Gastrocnemius medialis (tissue), 4 donors: ENCODE measurements around the gene TMEM163. TPM values are rescaled to one million over a fixed set of nuclear protein-coding genes. Genes with fewer than 3 reads are reported as not detected.

Experiments used
- ATAC-seq, 2 donors: fragments of 150-250 bp; one replicate each; pipeline ENCODE4 v1.9.1; 2016
- DNase-seq, 2 donors: peaks; one replicate each; pipeline ENCODE4 v3.0.0-alpha.2; 2019
- H3K27ac ChIP-seq, 4 donors: fragments of 200-600 bp; sonication (generic); 1 replicate in 1 of 4; 2 replicates in 3 of 4; pipeline ENCODE4 v1.5.1; 2016 to 2018; ENCODE audit warnings: mild to moderate bottlenecking in 2 of 4, moderate library complexity in 1 of 4
- H3K27me3 ChIP-seq, 3 donors: fragments of 200-600 bp; sonication (generic) in 2 of 3; 1 replicate in 1 of 3; 2 replicates in 2 of 3; pipeline versions ENCODE4 v1.5.1 to v1.6.0; 2016 to 2019; ENCODE audit warnings: mild to moderate bottlenecking in 1 of 3, moderate library complexity in 1 of 3
- H3K36me3 ChIP-seq, 2 donors: fragments of 200-600 bp; sonication (generic) in 1 of 2; one replicate each; pipeline ENCODE4 v1.5.1; 2017 to 2018
- H3K4me1 ChIP-seq, 2 donors: fragments of 200-600 bp; sonication (generic) in 1 of 2; one replicate each; pipeline ENCODE4 v1.5.1; 2016 to 2017; ENCODE audit warnings: mild to moderate bottlenecking in 2 of 2
- H3K4me3 ChIP-seq, 4 donors: fragments of 200-600 bp; sonication (generic) in 3 of 4; 1 replicate in 1 of 4; 2 replicates in 3 of 4; pipeline ENCODE4 v1.5.1; 2016 to 2019; ENCODE audit warnings: mild to moderate bottlenecking in 2 of 4
- H3K9me3 ChIP-seq, 3 donors: fragments of 200-600 bp; sonication (generic) in 2 of 3; 1 replicate in 1 of 3; 2 replicates in 2 of 3; pipeline ENCODE4 v1.5.1; 2016 to 2019
- POLR2A ChIP-seq, 2 donors: fragments of 450-650 bp; IDR thresholded peaks; one replicate each; pipeline ENCODE4 v1.6.1; 2017; ENCODE audit warnings: antibody characterized with exemption in 2 of 2, mild to moderate bottlenecking in 2 of 2, moderate library complexity in 2 of 2
- in situ Hi-C, 4 donors: fragments of 200-750 bp; cut with MboI; loops; one replicate each; pipeline versions ENCODE4 v1.15.0 to v1.8.0; 2017; ENCODE audit warnings: low sequenced_read_pairs in 4 of 4
- intact Hi-C: fragments of 100-400 bp; cut with DNase I; formaldehyde crosslinking; loops from one replicate; pipeline ENCODE4 v1.15.1; 2023; ENCODE audit warnings: low total_unique reads
- total RNA-seq, 4 donors: library from RNA; depleted of rRNA; stranded (reverse); fragments of >200 nt; gene quantifications; one replicate each; pipeline versions ENCODE4 v1.1.0 to v1.2.3, GENCODE V29; 2016
- TF ChIP-seq, protein P1 (sequence below), 5 experiments: fragments of 450-650 bp in 3 of 5; fragments of 200-600 bp in 2 of 5; sonication (generic) in 2 of 5; IDR thresholded peaks in 4 of 5; conservative IDR thresholded peaks in 1 of 5; 1 replicate in 4 of 5; 2 replicates in 1 of 5; pipeline ENCODE4 v1.5.1; 2016 to 2019; ENCODE audit warnings: antibody characterized with exemption in 5 of 5, mild to moderate bottlenecking in 3 of 5, moderate library complexity in 3 of 5

The TMEM163 gene
- total RNA-seq, 4 donors from 2014 or later, result not detected

GRCh38 chr2:134454426-134454825, 264.4 kb downstream of the TMEM163 start:
- in situ Hi-C loops (loop anchor here in 2 of 4 donors (25.0 kb wide), 1 partner anchor 433 kb away; no protein-coding TSS in a partner anchor), intact Hi-C loops (no loop called here)
- ATAC-seq (no peak), DNase-seq (no peak)
- no peaks in the 10 kb centered on the region for H3K4me1 ChIP-seq
- no peaks in the 10 kb centered on the region for H3K9me3 ChIP-seq
- no peak overlapping the region for H3K27ac ChIP-seq
- TF ChIP-seq POLR2A (IDR thresholded peaks at IDR 0.05), result no peak
- TF ChIP-seq, protein P1, sequence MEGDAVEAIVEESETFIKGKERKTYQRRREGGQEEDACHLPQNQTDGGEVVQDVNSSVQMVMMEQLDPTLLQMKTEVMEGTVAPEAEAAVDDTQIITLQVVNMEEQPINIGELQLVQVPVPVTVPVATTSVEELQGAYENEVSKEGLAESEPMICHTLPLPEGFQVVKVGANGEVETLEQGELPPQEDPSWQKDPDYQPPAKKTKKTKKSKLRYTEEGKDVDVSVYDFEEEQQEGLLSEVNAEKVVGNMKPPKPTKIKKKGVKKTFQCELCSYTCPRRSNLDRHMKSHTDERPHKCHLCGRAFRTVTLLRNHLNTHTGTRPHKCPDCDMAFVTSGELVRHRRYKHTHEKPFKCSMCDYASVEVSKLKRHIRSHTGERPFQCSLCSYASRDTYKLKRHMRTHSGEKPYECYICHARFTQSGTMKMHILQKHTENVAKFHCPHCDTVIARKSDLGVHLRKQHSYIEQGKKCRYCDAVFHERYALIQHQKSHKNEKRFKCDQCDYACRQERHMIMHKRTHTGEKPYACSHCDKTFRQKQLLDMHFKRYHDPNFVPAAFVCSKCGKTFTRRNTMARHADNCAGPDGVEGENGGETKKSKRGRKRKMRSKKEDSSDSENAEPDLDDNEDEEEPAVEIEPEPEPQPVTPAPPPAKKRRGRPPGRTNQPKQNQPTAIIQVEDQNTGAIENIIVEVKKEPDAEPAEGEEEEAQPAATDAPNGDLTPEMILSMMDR (IDR thresholded peaks at IDR 0.05 in 4 of 5, conservative IDR thresholded peaks at IDR 0.05 in 1 of 5), result no peak
- no peak overlapping the region for H3K4me3 ChIP-seq
- H3K36me3 ChIP-seq, result no peaks in the 10 kb centered on the region
- H3K27me3 ChIP-seq, result no peaks in the 10 kb centered on the region

DNA sequence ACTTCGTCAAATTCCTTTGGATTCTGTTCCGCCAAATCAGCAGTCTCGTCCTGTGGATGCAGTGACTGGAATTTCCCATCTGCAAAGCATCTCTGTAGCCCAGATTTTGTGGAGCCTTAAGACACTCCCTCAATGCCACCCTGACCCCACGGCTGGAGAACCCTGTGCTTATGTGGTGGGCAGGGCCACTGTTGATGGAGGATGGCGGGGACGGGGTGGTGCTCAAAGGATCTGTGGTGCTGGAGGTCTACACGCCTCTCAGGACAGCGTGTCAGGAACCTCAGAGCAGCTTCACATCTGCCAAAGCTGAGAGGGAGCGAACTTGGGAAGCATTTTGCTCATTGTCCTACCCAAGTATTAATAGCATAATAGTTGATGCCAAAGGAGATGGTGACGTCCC, 264.8 kb downstream of the TMEM163 start:
- Histone ChIP-seq H3K27me3 (no peaks in the 10 kb centered on the region), H3K4me3 (no peak overlapping the region), H3K27ac (no peak overlapping the region), H3K36me3 (no peaks in the 10 kb centered on the region), H3K9me3 (no peaks in the 10 kb centered on the region), H3K4me1 (no peaks in the 10 kb centered on the region)
- DNase-seq, result no peak
- TF ChIP-seq POLR2A (IDR thresholded peaks at IDR 0.05), result no peak
- TF ChIP-seq, protein P1 (IDR thresholded peaks at IDR 0.05 in 4 of 5, conservative IDR thresholded peaks at IDR 0.05 in 1 of 5), result no peak
- in situ Hi-C loops (loop anchor here in 2 of 4 donors (25.0 kb wide), 1 partner anchor 433 kb away; no protein-coding TSS in a partner anchor), intact Hi-C loops (no loop called here)
- no peak for ATAC-seq

DNA sequence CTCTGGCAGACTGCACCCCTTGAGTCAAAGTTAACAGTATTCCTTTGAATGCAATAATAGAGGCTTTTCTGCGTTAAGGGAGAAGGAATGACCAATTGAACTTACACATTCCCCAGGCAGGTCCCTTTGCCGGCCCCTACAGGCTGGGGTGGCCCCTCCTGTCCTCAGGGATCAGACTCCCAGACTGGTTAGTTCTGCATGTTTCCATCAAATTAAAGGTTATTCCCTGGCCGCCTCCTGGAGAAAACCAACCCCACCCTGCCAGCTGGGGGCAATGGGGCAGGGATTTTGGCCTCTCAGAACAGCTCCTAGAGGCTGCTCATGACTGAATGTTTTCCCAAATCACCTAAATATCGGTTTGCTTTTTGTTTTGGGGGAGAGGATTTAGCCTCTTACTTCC, 265.3 kb downstream of the TMEM163 start:
- DNase-seq, result no peak
- in situ Hi-C loops (loop anchor here in 2 of 4 donors (25.0 kb wide), 1 partner anchor 434 kb away; no protein-coding TSS in a partner anchor), intact Hi-C loops (no loop called here)

GRCh38 chr2:134452042-134452733, 266.6 kb downstream of the TMEM163 start:
- no peak overlapping the region for H3K4me3 ChIP-seq
- no peak overlapping the region for H3K27ac ChIP-seq
- no peaks in the 10 kb centered on the region for H3K4me1 ChIP-seq
- no peaks in the 10 kb centered on the region for H3K27me3 ChIP-seq
- DNase-seq, result no peak
- H3K36me3 ChIP-seq, result no peaks in the 10 kb centered on the region
- intact Hi-C loops, result no loop called here
- H3K9me3 ChIP-seq, result no peaks in the 10 kb centered on the region
- in situ Hi-C loops, result loop anchor here in 2 of 4 donors (25.0 kb wide), 1 partner anchor 435 kb away; no protein-coding TSS in a partner anchor
- TF ChIP-seq, protein P1 (IDR thresholded peaks at IDR 0.05 in 4 of 5, conservative IDR thresholded peaks at IDR 0.05 in 1 of 5), result no peak
- no peak for ATAC-seq

More for the DNA sequence above, 265.3 kb downstream of the TMEM163 start:
- H3K9me3 ChIP-seq, result no peaks in the 10 kb centered on the region
- no peak for TF ChIP-seq POLR2A (IDR thresholded peaks at IDR 0.05)
- TF ChIP-seq, protein P1 (IDR thresholded peaks at IDR 0.05 in 4 of 5, conservative IDR thresholded peaks at IDR 0.05 in 1 of 5), result no peak
- no peak overlapping the region for H3K4me3 ChIP-seq
- no peaks in the 10 kb centered on the region for H3K36me3 ChIP-seq
- H3K4me1 ChIP-seq, result no peaks in the 10 kb centered on the region
- no peak for ATAC-seq
- no peaks in the 10 kb centered on the region for H3K27me3 ChIP-seq
- H3K27ac ChIP-seq, result no peak overlapping the region
